Middle frontal gyrus (tissue), 1 donor: ENCODE measurements around the gene SYT13.
A peak's percentile ranks its signal among the peaks of the same experiment; 100 is the strongest.

Experiments
- DNase-seq: peaks from one replicate; pipeline ENCODE4 v3.0.0-alpha.2; 2015; ENCODE audit warnings: low spot score; ENCODE audit errors: extremely low spot score

Gene SYT13

DNA sequence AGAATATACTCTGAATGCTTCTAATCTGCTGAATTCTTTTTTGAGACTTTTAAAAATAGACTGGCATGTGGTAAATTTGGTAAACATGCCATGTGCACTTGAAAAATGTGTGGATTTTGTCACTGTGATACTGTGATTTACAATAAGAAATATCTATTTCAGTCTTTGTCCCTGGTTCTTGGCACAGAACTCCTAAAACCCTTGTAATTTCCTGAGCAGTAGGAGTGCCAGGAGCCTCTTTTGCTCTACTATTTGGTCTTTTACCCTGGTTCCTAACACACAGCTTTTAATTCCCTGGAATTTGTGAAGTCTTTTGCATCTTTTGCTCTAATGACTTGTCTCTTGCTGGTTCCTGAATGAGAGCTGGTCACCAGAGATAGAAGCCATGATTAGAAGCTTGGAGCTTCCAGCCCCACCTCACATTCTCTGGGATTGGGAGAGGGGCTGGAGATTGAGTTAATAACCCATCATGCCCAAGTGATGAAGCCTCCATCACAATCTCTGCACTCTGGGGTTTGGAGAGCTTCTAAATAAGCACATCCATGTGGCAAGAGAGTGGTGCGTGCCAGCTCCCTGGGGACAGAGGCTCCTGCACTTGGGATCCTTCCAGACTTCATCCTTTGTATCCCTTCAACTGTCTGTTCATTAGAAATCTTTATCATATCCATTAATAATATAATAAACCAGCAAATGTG is 27.2 kb upstream of the SYT13 start:
- DNase-seq: no peak

DNA sequence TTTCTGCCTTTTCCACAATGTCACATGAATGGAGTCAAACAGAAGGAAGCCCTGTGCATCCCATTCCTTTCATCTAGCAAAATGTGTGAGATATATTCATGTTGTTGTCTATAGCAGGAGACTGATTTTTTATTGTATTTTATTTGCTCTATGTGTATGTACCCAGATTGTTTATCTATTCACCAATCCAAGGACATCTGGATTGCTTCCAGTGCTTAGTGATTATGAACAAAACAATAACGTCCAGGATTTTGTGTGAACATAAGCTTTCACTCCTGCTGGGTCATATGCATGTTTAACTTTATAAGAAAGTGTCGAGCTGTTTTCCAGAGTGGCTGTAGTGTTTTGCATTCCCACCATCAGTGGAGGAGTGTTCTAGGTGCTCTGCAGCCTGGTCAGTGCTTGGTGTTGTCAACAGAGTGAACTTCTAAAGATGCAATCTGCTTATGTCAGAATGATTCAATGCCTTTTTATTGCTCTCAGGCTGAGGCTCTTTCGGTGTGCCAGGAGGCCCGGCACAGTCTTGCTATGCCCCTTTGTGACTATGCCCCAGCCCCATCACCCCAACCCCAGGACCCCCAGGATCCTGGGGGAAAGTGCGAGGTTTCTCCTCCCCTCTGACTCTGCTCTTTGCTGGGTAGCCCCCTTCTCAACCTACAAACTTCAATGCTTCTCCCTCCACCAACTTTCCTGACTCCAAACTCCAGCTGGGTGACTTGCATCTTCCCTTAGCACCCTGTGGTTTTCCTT is 19.9 kb upstream of the SYT13 start:
- DNase-seq: no peak

DNA sequence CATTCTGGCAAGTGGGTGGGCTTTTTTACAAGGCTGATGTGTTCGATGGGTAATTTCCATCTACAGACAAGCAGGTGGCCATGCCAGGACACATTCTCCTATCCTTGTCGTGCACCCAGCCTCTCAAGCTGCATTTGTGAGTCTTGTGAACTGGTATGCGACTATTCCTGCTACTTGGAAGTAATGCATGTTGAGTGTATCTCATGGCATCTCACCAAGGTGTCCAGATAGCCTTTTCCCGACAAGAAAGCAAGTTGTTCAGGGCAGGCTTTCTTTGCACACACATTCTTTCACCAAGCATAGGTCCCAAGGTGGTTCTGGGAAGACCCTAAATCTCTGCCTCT is 18.8 kb upstream of the SYT13 start:
- DNase-seq: no peak

DNA sequence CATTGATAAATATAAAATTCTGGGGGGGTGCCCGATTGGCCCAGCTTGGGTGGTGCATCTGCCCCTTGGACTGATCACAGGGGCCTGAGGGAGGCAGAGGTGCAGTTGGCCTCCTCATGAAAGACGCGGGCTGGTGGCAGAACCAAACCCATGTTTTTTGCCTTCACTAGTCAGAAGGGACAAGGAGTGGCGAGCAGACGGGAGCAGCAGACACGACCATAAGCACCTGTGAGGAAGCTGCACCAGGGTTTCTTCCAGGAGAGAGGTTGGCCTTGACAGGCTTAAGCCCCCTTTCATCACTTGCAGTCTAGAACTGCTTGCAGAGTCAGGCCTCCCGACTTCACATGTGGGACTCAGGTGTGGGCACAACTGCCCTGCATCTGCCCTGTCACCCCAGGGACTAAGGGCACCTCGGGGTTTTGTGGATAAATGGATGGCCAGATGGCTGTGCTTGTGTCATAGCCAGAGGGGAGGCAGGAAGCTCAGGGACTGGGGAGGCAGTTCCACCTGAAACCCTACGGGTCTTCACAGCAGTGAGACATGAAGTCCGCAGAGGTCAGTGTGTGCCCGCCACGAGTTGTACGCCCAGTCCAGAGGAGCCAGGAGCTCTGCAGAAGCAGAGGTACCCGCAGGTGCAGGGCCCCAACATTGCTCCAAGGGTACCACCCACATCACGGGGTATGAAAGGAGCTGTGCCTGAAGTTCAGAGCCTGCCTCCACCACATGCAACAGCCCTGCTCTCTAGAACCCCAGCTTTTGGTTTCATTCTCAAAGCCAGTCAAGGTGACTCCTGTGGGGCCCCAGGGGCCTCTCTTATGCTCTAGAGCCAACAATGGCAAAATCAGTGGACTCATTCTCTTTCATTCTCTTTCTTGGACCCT is 18.2 kb upstream of the SYT13 start:
- no peak for DNase-seq

DNA sequence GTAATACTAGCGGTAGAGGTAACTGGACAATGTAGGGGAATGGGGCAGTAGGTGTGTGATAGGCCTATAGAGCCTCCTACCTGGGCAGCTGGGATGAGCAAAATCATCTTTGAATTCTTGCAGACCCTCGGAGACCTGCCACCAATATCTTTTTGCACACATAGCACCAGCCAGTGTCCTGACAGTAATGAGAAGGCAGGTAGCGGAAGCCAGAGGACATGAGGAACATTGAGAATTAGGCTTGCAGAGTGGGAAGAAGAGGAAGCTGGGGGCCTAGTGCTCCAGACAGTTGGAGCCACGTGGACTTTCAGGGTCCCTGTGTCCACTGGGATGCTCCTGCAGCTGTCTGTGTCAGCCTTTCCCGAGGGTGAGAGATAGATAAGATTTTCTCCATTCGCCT is 17.2 kb upstream of the SYT13 start:
- no peak for DNase-seq

DNA sequence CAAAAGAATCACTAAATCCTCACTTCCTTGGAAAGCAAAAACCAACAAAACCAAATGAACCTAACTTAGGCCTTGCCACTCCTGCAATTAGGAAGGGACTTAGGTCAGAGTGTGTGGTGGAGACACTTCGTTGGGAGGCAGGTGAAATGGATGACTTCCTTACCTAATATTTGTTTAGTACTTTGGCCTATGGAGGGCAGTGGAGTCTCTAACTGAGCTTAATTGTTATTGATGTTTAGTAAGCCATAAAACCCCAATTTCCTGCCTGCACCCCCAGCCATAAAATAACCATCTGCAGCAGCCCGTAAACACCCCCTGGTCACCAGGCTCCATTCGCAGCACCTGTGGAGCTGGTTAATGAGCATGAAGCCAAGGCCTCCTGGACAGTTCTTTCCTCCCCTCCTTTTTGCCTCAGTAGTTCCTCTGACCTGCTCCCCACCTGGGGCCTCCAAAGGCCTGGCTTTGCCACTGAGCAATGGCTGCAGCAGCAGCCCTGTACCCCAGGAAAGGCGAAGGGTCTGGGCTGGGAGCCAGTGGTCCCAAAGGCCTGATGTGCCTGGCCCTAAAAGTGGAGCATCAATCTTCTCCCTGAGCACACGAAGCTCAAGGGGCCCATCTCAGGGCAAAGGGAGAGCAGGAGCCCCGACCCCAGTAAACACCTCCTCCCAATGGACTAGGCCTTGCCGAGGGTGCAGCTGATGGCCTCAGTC is 15.6 kb upstream of the SYT13 start:
- no peak for DNase-seq

DNA sequence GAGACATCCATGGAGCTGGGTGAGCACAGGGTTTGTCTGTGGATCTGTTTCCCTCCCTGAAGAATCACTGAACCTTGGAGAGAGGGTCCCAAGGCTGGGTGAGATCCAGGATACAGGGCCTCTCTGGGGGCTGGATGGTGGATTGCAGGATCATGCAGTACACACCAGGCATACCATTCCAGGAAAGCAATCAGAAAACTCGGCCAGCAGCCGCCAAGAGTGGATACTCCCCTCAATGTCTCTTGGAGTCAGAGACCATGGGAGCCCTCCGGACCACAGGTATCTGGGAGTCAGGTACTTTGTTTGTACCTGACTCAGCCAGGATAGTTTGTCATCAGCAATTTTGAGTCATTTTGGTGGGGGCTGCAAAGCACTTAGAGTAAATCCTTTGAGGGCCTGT is 14.6 kb upstream of the SYT13 start:
- no peak for DNase-seq

DNA sequence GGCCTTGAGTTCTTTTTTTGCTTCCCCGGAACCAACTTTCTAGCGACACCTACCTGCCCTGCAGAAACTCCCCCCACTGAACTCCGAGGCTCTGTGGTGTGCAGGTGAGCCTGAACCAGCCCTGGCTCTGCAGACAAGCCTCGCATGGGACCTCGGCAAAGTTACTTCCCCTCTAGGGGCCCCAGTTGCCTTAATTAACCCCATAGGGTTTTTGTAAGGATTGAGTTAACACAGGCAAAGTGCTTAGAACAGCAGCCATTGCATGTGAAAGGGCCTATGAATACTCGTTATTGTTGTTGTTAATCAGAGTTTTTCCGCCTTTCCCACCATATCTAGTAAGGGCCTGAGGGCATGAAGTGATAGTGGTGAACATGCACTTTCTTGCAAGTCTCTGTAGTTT is 12.6 kb upstream of the SYT13 start:
- DNase-seq: no peak

DNA sequence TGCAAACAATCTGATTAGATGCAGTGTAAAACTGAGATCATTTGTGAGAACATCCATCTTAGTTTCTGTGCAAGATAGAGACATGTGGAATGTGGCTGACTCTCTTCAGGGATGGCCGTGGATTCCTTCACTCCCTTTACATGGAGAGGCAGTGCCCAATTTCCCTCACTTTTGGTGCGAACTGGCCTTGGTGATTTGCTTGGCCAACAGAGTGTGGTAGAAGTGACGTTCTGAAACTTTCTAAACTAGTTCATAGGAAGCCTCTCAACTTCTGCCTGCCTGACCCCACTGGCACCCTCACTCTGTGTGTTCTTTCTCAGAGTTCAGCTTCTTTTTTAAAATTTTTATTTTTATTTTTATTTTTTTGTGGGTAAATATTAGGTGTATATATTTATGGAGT is 9.9 kb upstream of the SYT13 start:
- no peak for DNase-seq

DNA sequence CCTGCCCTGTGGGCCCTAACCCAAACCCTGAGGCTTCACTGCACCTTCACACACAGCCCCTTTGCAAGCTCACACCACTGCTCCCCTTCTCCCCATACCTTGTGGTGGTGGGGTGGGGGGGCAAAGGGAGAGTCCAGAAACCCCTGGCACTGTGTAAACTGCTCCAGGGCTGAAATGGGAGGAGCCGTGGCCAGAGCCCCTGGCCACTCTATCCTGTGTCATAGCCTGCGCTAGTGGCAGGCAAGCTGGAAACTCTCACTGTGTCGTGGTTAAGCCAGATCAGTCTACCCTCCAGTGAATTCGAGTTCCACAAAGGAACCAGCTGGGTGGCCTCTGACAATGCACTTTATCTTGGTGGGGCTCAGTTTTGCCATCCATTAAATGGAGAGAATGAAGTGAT is 8.4 kb upstream of the SYT13 start:
- no peak for DNase-seq

DNA sequence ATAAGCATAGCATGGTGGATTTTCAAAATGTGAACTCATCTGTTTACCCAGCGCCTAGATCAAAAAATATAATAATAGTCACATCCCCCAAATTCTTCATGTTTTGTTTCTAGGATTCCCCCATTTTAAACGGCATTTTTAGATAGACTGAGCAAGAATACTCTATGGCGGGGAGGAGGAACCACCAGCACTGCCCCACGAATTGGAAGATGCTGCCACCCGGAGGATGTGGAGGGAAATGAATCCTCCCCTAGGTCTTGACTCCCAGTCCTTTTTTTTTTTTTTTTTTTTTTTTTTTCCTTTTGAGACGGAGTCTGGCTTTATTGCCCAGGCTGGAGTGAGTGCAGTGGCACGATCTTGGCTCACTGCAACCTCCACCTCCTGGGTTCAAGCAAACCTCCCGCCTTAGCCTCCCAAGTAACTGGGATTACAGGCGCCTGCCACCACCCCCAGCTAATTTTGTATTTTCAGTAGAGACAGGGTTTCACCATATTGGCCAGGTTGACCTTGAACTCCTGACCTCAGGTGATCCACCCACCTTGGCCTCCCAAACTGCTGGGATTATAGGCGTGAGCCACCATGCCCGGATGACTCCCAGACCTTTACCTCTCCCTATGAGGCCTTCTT is 7.5 kb upstream of the SYT13 start:
- peak; percentile 64 for DNase-seq

DNA sequence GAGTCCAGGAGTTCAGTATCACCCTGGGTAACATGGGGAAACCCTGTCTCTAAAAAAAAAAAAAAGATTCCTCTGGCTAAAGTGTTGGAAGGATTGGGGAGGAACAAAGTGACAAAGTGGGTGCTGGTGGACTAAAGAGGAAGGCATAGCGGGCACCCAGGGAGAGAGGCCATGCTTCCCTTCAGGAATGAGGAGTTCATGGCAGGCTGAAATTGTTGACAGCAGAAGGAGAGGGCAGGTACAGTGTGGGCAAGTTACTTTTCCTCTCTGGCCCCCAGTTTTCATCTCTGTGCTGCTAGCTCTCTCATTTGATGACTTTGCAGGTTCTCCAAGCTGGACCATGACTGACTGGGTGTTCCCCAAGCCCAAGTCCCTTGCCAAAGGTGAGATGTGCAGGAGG is 4.4 kb upstream of the SYT13 start:
- no peak for DNase-seq

DNA sequence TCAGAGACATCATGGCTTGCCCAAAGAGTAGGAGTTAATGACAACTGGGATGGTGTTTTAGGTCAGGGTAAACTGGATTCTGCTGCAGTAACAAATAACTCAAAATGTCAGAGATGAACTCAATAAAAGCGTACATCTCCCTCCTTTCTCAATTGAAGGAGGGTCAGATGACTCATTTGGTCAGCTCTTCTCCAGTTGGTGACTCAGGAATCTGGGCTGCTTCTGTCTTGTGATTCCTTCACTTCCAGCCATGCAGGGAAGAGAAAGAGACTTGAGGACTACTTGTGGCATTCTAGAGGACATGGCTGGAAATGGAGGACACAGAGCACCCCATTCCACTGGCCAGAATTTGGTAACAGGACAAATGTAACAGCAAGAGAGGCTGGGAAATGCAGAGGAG is 3.2 kb upstream of the SYT13 start:
- DNase-seq: no peak

DNA sequence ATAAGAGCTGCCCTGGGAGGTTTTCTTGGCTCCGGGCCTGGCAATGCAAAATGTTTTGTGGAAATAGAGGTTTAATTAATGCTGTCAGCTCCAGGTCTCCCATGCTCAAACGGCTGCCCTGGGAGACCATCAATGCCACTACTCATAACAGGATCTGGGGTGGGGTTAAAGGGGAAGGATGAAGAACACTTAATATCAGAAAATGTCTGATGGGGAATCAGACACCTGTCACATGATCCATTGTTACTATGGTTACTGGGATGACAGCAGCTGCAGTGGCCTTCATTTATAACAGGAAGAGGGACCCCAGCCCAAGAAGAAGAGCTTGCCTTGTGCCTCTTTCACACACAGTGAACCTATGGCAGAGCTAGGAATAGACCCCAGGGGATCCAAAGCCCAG is 2.2 kb upstream of the SYT13 start:
- DNase-seq: no peak

DNA sequence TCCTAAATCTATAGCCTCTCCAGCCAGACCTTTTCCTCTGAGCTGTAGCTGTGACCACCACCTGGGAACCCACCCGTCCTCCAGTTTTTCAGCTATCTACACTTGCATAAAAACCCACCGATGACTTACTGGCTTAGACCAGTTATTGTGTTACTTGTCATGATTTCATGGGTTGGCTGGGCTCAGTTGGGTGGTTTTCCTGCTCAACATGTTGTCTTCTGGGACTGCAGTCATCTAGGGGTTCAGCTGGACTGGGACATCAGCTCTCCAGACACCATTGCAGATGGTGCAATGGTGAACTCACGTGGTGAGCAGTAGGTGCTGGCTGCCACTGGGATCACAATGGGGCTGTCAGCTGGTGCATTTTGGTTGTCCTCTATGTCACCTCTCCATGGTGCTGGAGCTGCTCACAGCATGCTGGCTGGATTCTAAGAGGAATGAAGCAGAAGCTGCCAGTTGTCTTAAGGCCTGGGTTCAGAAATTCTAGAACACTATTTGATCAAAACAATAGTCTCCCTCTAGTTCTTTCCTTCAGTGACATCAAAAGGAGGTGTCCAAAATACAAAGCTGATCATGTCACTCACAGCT is 1.3 kb upstream of the SYT13 start:
- DNase-seq: no peak

DNA sequence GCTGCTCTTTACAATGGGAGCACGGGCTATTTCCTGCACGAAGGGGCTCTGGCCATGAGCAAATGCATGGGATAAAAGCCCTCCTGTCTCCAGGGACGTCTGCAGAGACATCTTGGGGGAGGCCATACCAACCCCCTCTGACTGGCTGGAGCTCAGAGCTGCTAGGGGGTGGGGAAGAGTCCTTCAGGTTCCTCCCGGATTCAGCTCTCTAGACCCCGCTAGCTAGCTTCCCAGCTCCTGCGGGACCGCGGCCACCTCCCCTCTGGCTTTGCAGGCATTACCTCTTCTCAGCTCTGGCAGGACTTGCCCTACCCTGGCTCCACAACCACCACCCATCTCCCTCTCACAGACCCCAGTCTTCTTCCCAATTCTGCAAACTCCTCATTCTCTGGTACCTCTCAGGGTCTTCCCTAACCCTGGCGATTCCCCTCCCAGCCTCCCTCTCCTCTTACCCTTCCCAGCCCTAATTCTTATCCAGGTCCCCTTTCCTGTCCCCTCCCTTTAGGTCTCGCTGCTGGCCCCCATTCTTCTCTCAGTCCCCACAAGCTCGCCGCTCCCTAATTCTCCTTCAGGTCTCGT is 802 bp downstream of the SYT13 start:
- DNase-seq: no peak

DNA sequence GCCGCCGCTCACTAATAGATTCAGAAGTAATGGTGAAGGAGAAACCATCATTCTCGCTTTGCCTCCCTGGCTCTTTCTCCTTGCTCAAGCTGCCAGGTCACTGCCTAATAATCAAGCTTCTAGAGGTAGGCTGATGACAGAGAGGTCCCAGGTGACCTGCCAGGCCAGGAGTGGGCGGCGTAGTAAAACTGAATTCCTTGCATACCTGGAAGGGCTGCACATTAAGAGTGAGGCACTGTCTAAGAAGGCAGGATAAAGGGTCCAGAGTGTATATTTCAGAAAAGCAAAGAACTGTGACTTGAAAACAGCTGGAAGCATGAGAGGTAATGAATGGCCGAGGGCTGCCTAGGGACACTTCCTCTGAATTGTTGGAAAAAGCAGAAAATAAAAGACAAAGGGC is 4.1 kb downstream of the SYT13 start:
- no peak for DNase-seq

DNA sequence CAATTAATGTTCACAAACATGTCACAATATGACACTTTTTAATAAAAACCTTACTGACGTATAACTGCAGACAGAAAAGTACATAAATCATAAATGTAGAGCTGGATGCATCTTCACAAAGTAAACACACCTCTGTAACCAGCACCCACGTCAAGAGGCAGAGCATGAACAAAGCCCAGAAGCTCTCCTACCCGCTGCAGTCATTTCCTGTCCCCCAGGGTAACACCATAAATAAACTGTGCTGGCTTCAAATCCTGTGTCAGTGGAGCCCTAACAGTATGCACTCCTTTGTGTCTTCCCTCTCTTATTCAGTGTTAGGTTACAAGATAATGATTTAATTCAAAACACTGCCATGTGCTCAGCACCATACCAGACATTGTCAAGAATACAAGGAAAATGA is 5.7 kb downstream of the SYT13 start:
- no peak for DNase-seq

DNA sequence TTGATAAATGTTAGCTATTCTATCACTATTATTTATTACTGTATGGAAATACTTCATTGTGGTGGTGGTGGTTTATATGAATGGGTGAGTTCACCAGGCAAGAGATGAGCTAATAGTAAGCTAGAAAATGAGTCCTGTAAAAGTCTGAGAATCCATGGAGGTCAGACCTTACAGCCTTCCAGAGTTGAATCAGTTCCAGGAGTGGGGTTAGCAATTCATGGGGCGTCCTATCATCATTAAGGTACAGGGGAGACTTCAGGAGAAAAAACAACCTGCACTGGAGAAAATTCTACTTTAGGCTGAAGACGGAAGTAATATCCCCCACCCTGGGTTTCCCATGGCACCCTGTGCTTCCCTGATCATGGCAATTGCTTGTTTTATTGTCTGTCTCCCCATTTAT is 6.5 kb downstream of the SYT13 start:
- no peak for DNase-seq

DNA sequence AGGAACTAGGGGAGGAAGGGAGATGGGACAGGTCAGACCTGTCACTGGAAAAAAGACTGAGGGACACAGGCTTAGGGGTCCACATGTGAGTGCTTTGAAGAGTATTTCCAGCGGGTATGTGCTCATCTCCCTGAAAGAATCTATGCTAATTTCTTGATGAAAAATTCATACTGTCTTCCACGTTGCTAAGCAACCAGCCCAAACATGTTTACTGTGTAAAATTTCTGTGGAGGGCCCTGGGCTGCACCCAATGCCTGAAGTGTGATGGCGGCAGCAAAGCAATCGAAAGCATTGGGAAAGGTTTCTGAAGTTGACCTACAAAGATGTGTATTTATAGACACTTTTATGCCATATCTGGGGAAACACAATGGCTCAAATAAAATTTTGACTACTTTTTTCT is 7.4 kb downstream of the SYT13 start:
- peak; percentile 8 for DNase-seq

DNA sequence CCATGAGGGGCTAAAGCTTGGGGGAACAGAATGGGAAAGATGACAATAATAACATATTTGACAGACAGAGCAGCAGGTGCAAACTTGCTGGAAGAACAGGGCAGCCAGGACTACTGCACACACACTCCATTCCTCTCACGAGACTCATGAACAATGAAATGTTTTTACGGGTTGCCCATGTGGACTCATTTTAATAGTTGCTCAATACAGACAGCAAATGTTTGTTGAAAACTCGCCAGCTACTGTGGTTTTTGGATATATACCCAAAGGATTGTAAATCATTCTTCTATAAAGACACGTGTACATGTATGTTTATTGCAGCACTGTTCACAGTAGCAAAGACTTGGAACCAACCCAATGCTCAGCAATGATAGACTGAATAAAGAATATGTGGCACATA is 10.3 kb downstream of the SYT13 start:
- no peak for DNase-seq
